Measurements from ENCODE around the gene FERMT3. TPM values are rescaled to one million over a fixed set of nuclear protein-coding genes. Genes with fewer than 3 reads are reported as not detected.
A peak's percentile ranks its signal among the peaks of the same experiment; 100 is the strongest.

Gene FERMT3
- total and polyA plus RNA-seq, 2 of the 13 experiments (the other 11 are each of a cell fraction or from before 2014, with no cell fraction given): 0.29 TPM; not detected in 1

GRCh38 chr11:64241491-64242374 lies 35.2 kb downstream of the FERMT3 start:
- peaks cover 57% of the 10 kb centered on the region for H3K4me1 ChIP-seq (ENCODE audit: insufficient read depth, low read length)
- ATAC-seq: peak; percentile 73
- H3K79me2 ChIP-seq (ENCODE audit: insufficient read depth, low read length): peaks cover 26% of the 10 kb centered on the region
- peak overlapping the region; percentile 86 for H3K9ac ChIP-seq (ENCODE audit: insufficient read depth, low read depth, low read length)
- ChIA-PET CTCF (ENCODE audit: low intra/inter-chr PET ratio, low total read pairs) (no interaction called here), POLR2A (interaction anchor here (0.5 to 8.3 kb wide), 20 partner anchors 8 to 90 kb away, joined by 3 to 113 read pairs (median 6); partner anchors contain the start of genes BAD, DNAJC4, ESRRA and MACROD1)
- H3K9me3 ChIP-seq (ENCODE audit: low read length): no peaks in the 10 kb centered on the region
- peak overlapping the region; percentile 84 to 93 (median 88) for H3K4me3 ChIP-seq (replicated peaks in 1 of 3; ENCODE audit: insufficient read depth in 1 of 3, low read depth in 2 of 3, low read length in 3 of 3)
- H3K36me3 ChIP-seq (replicated peaks in 1 of 2; ENCODE audit: control insufficient read depth in 1 of 2, insufficient read depth in 2 of 2, low read length in 2 of 2): peaks cover 0 to 11% of the 10 kb centered on the region in 2 experiments; a peak in 3 of 5 replicates
- H4K20me1 ChIP-seq (ENCODE audit: insufficient read depth, low read length): no peaks in the 10 kb centered on the region
- peak; percentile 64 for FAIRE-seq
- in situ Hi-C loops (cut with HindIII; ENCODE audit: extremely low pct_ligation_motif_present, low pct_unique_long_range_greater_than_20kb) (loop anchor here (5.0 kb wide), 1 partner anchor 61 kb away; the partner anchor contains the start of gene CATSPERZ), intact Hi-C loops (cut with micrococcal nuclease; ENCODE audit: unreplicated experiment) (loop anchor here (5.0 kb wide), 1 partner anchor 54 kb away; the partner anchor contains the start of gene STIP1)
- no peaks in the 10 kb centered on the region; a peak in 1 of 5 replicates for H3K27me3 ChIP-seq (ENCODE audit: control insufficient read depth in 1 of 2, insufficient read depth in 2 of 2, low read length in 2 of 2)
- H3K4me2 ChIP-seq (ENCODE audit: low read depth, low read length): peak overlapping the region; percentile 95
- H3K27ac ChIP-seq (ENCODE audit: extremely low read length, insufficient read depth, low read length): peak overlapping the region; percentile 91
- no peak overlapping the region for H2AFZ ChIP-seq (ENCODE audit: low read length)
- WGBS (ENCODE audit: low lambda C conversion rate): 1% methylated on average over 28 of the region's 63 CpGs
- DNase-seq (ENCODE audit: low spot score): peak; percentile 66
- TSS peak; percentile 62 for BruUV-seq (replicated peaks)
- peak; percentile 44; the same call in 1 of the 2 replicates for TF ChIP-seq TFDP2 (CRISPR knock-in tag; IDR thresholded peaks at IDR 0.05)
- no peak for TF ChIP-seq ZNF775 (CRISPR knock-in tag; IDR thresholded peaks at IDR 0.05; ENCODE audit: borderline replicate concordance)
- no peak for TF ChIP-seq GMEB1 (CRISPR knock-in tag; IDR thresholded peaks at IDR 0.05; ENCODE audit: borderline replicate concordance)
- peak; percentile 42; the same call in 1 of the 2 replicates for TF ChIP-seq ZBTB7B (CRISPR knock-in tag; IDR thresholded peaks at IDR 0.05)
- TF ChIP-seq ZNF34 (CRISPR knock-in tag; IDR thresholded peaks at IDR 0.05; ENCODE audit: borderline replicate concordance): no peak
- no peak for TF ChIP-seq ZC3H4 (CRISPR knock-in tag; IDR thresholded peaks at IDR 0.05; ENCODE audit: borderline replicate concordance)
- TF ChIP-seq ZNF543 (CRISPR knock-in tag; IDR thresholded peaks at IDR 0.05): no peak
- TF ChIP-seq HMG20A (CRISPR knock-in tag; IDR thresholded peaks at IDR 0.05; ENCODE audit: borderline replicate concordance): no peak
- TF ChIP-seq KDM5A (IDR thresholded peaks at IDR 0.05; ENCODE audit: borderline replicate concordance, low read length): 0 out of 2 replicates have a peak, but pooled peaks have one; percentile 11
- TF ChIP-seq PBX2 (CRISPR knock-in tag; IDR thresholded peaks at IDR 0.05): peak; percentile 82
- TF ChIP-seq SIN3B (IDR thresholded peaks at IDR 0.05; ENCODE audit: low read length): no peak
- 0 out of 2 replicates have a peak, but pooled peaks have one; percentile 39 for TF ChIP-seq POLR2G (IDR thresholded peaks at IDR 0.05; ENCODE audit: low read depth, low read length)
- TF ChIP-seq ZNF580 (CRISPR knock-in tag; IDR thresholded peaks at IDR 0.05; ENCODE audit: borderline replicate concordance, low read depth): 0 out of 2 replicates have a peak, but pooled peaks have one; percentile 26
- TF ChIP-seq ZNF792 (CRISPR knock-in tag; IDR thresholded peaks at IDR 0.05): no peak
- TF ChIP-seq ZHX1 (CRISPR knock-in tag; IDR thresholded peaks at IDR 0.05; ENCODE audit: low read depth): 0 out of 2 replicates have a peak, but pooled peaks have one; percentile 22
